ENCODE measurements around the gene SRRM3. TPM values are rescaled to one million over a fixed set of nuclear protein-coding genes. Genes with fewer than 3 reads are reported as not detected.
A peak's percentile ranks its signal among the peaks of the same experiment; 100 is the strongest.

SRRM3 gene
- total RNA-seq, 1 donor from 2014 or later: 2.2 TPM

GRCh38 chr7:76272851-76273497 lies 71.3 kb downstream of the SRRM3 start:
- peaks cover 28% of the 10 kb centered on the region for H3K4me1 Mint-ChIP-seq
- TF ChIP-seq CTCF (IDR thresholded peaks at IDR 0.05) (no peak), EZH2phosphoT487 (IDR thresholded peaks at IDR 0.05) (no peak), EZH2 (IDR thresholded peaks at IDR 0.05) (peak; percentile 27)
- no peak overlapping the region for H3K27ac ChIP-seq
- H3K27me3 ChIP-seq: peaks cover 69% of the 10 kb centered on the region
- no peaks in the 10 kb centered on the region for H3K79me2 ChIP-seq (ENCODE audit: low read depth)
- H3K36me3 ChIP-seq: no peaks in the 10 kb centered on the region
- H3K4me3 Mint-ChIP-seq: no peak overlapping the region
- no peaks in the 10 kb centered on the region for H3K9me3 Mint-ChIP-seq
- H3K36me3 Mint-ChIP-seq: no peaks in the 10 kb centered on the region
- peaks cover 25% of the 10 kb centered on the region for H3K4me1 ChIP-seq
- peak; percentile 32 for DNase-seq (ENCODE audit: low spot score)
- H3K4me3 ChIP-seq: no peak overlapping the region
- H4K20me1 ChIP-seq (ENCODE audit: low read depth): no peaks in the 10 kb centered on the region
- peaks cover 22% of the 10 kb centered on the region for H3F3A ChIP-seq (ENCODE audit: low read depth)
- peak overlapping the region; percentile 67 for H3K4me2 ChIP-seq
- H3K9me3 ChIP-seq (ENCODE audit: low read depth): no peaks in the 10 kb centered on the region
- peak overlapping the region; percentile 4 for H3K27ac Mint-ChIP-seq
- H3K27me3 Mint-ChIP-seq (ENCODE audit: insufficient read depth, low read depth): peaks cover 28% of the 10 kb centered on the region
- H3K9ac ChIP-seq: no peak overlapping the region
- H2AFZ ChIP-seq (replicated peaks): peak overlapping the region; percentile 88

- Histone ChIP-seq H3F3A (ENCODE audit: low read depth) (peaks cover 20% of the 10 kb centered on the region), H4K20me1 (ENCODE audit: low read depth) (no peaks in the 10 kb centered on the region), H3K9me3 (ENCODE audit: low read depth) (no peaks in the 10 kb centered on the region), H3K4me2 (peak overlapping the region; percentile 67), H3K27ac (no peak overlapping the region), H3K4me3 (no peak overlapping the region), H3K9ac (no peak overlapping the region), H3K36me3 (no peaks in the 10 kb centered on the region), H2AFZ (replicated peaks) (peak overlapping the region; percentile 88), H3K27me3 (peaks cover 69% of the 10 kb centered on the region), H3K79me2 (ENCODE audit: low read depth) (no peaks in the 10 kb centered on the region), H3K4me1 (peaks cover 25% of the 10 kb centered on the region)
- no peak for DNase-seq (ENCODE audit: low spot score)
- TF ChIP-seq EZH2 (IDR thresholded peaks at IDR 0.05) (no peak), EZH2phosphoT487 (IDR thresholded peaks at IDR 0.05) (no peak), CTCF (IDR thresholded peaks at IDR 0.05) (no peak)
- peaks cover 26% of the 10 kb centered on the region for H3K4me1 Mint-ChIP-seq
- no peaks in the 10 kb centered on the region for H3K9me3 Mint-ChIP-seq
- H3K27me3 Mint-ChIP-seq (ENCODE audit: insufficient read depth, low read depth): peaks cover 24% of the 10 kb centered on the region
- H3K36me3 Mint-ChIP-seq: no peaks in the 10 kb centered on the region
- no peak overlapping the region for H3K27ac Mint-ChIP-seq
- H3K4me3 Mint-ChIP-seq: peak overlapping the region; percentile 1
Measured at GRCh38 chr7:76273503-76273902, 71.8 kb downstream of the SRRM3 start.

- no peak overlapping the region for H3K9ac ChIP-seq
- H3K27ac ChIP-seq: no peak overlapping the region
- H3F3A ChIP-seq (ENCODE audit: low read depth): peaks cover 20% of the 10 kb centered on the region
- H3K4me3 Mint-ChIP-seq: no peak overlapping the region
- H3K36me3 ChIP-seq: no peaks in the 10 kb centered on the region
- no peaks in the 10 kb centered on the region for H3K9me3 Mint-ChIP-seq
- H4K20me1 ChIP-seq (ENCODE audit: low read depth): peaks cover 9% of the 10 kb centered on the region
- peaks cover 38% of the 10 kb centered on the region for H3K27me3 Mint-ChIP-seq (ENCODE audit: insufficient read depth, low read depth)
- no peak overlapping the region for H3K4me3 ChIP-seq
- H3K4me2 ChIP-seq: no peak overlapping the region
- no peak for DNase-seq (ENCODE audit: low spot score)
- H3K79me2 ChIP-seq (ENCODE audit: low read depth): no peaks in the 10 kb centered on the region
- TF ChIP-seq EZH2 (IDR thresholded peaks at IDR 0.05): no peak
- no peak for TF ChIP-seq CTCF (IDR thresholded peaks at IDR 0.05)
- no peak for TF ChIP-seq EZH2phosphoT487 (IDR thresholded peaks at IDR 0.05)
- H3K9me3 ChIP-seq (ENCODE audit: low read depth): no peaks in the 10 kb centered on the region
- H3K27ac Mint-ChIP-seq: no peak overlapping the region
- H3K36me3 Mint-ChIP-seq: no peaks in the 10 kb centered on the region
- H3K27me3 ChIP-seq: peaks cover 83% of the 10 kb centered on the region
- H3K4me1 ChIP-seq: peaks cover 13% of the 10 kb centered on the region
- H3K4me1 Mint-ChIP-seq: peaks cover 20% of the 10 kb centered on the region
- no peak overlapping the region for H2AFZ ChIP-seq (replicated peaks)
Measured at GRCh38 chr7:76278540-76278939, 76.8 kb downstream of the SRRM3 start.
